Measurements from ENCODE around the gene NPIPB6. TPM values are rescaled to one million over a fixed set of nuclear protein-coding genes. Genes with fewer than 3 reads are reported as not detected.

The NPIPB6 gene
- total and polyA plus RNA-seq, 12 donors = 0.18 to 1.9 (median 1.1) TPM; not detected in 3

DNA sequence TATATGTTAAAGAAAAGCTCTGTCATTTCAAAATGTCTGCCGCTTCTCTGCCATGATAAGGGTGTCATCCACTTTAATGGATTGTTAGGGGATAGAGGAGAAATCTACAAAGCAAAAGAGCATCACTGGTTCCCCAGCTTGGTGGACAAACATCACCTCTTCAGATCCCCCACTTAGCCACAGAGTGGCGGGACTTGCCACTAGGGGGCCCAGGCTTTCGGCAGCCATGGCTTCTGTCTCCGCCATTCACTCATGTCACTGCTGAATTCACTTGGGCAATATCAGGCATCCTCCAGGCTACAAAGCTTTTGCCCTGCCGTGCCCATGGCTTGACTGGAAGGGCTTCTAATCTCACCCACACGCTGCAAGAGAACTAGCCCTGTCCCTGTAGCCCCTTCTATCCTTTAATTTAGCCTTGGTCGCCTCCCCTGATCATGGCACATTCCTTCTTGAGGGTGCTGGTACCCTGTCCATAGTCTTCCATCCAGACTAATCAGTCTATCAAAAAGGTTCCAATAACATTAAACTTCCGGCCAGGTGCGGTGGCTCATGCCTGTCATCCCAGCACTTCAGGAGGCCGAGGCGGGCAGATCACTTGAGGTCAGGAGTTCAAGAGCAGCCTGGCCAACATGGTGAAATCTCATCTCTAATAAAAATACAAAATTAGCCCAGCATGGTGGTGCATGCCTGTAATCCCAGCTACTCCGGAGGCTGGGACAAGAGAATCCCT, 36.3 kb downstream of the NPIPB6 start:
- WGBS, 4 donors = 51 to 61% (median 56%) methylated on average over 12 of the region's 12 CpGs
- Histone ChIP-seq H3K9me3 (replicated peaks in 1 of 3) (no peaks in the 10 kb centered on the region), H3K27ac (no peak overlapping the region), H3K27me3 (no peaks in the 10 kb centered on the region), H3K36me3 (replicated peaks in 1 of 2) (no peaks in the 10 kb centered on the region), H3K4me3 (no peak overlapping the region), H3K4me1 (replicated peaks in 1 of 2) (no peaks in the 10 kb centered on the region)
- peak; percentile 32 to 69 (median 62) for DNase-seq
- intact Hi-C loops (cut with DNase I) = loop anchor here in 1 of 2 donors (10.0 kb wide), 1 partner anchor 218 kb away; no protein-coding TSS in a partner anchor
- no peak for TF ChIP-seq POLR2A (IDR thresholded peaks at IDR 0.05)
- TF ChIP-seq, protein P1, sequence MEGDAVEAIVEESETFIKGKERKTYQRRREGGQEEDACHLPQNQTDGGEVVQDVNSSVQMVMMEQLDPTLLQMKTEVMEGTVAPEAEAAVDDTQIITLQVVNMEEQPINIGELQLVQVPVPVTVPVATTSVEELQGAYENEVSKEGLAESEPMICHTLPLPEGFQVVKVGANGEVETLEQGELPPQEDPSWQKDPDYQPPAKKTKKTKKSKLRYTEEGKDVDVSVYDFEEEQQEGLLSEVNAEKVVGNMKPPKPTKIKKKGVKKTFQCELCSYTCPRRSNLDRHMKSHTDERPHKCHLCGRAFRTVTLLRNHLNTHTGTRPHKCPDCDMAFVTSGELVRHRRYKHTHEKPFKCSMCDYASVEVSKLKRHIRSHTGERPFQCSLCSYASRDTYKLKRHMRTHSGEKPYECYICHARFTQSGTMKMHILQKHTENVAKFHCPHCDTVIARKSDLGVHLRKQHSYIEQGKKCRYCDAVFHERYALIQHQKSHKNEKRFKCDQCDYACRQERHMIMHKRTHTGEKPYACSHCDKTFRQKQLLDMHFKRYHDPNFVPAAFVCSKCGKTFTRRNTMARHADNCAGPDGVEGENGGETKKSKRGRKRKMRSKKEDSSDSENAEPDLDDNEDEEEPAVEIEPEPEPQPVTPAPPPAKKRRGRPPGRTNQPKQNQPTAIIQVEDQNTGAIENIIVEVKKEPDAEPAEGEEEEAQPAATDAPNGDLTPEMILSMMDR (IDR thresholded peaks at IDR 0.05) = peak; percentile 37 to 75 (median 67)

DNA sequence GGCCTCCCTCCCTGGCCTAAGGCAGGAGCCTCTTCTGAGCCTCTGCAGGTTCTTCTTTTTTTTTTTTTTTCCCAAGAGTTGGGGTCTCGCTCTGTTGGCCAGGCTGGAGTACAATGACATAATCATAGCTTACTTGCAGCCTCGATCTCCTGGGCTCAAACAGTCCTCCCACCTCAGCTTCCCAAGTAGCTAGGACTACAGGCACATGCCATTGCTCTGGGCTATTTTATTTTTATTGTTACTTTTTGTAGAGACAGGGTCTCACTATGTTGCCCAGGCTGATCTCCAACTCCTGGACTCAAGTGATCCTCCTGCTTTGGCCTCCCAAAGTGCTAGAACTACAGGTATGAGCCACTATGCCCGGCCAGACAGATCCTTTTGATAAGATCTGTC, 38.4 kb downstream of the NPIPB6 start:
- no peaks in the 10 kb centered on the region for H3K9me3 ChIP-seq (replicated peaks in 1 of 3)
- no peaks in the 10 kb centered on the region for H3K4me1 ChIP-seq (replicated peaks in 1 of 2)
- intact Hi-C loops (cut with DNase I) = loop anchor here in 1 of 2 donors (10.0 kb wide), 1 partner anchor 220 kb away; no protein-coding TSS in a partner anchor
- no peak overlapping the region for H3K4me3 ChIP-seq
- no peaks in the 10 kb centered on the region for H3K36me3 ChIP-seq (replicated peaks in 1 of 2)
- WGBS, 4 donors = 84 to 93% (median 88%) methylated on average over 3 of the region's 3 CpGs
- peak in 1 of 7 donors; percentile 3 for DNase-seq
- no peak overlapping the region for H3K27ac ChIP-seq
- no peaks in the 10 kb centered on the region for H3K27me3 ChIP-seq
- TF ChIP-seq POLR2A (IDR thresholded peaks at IDR 0.05) = no peak
- TF ChIP-seq, protein P1 (IDR thresholded peaks at IDR 0.05) = no peak

DNA sequence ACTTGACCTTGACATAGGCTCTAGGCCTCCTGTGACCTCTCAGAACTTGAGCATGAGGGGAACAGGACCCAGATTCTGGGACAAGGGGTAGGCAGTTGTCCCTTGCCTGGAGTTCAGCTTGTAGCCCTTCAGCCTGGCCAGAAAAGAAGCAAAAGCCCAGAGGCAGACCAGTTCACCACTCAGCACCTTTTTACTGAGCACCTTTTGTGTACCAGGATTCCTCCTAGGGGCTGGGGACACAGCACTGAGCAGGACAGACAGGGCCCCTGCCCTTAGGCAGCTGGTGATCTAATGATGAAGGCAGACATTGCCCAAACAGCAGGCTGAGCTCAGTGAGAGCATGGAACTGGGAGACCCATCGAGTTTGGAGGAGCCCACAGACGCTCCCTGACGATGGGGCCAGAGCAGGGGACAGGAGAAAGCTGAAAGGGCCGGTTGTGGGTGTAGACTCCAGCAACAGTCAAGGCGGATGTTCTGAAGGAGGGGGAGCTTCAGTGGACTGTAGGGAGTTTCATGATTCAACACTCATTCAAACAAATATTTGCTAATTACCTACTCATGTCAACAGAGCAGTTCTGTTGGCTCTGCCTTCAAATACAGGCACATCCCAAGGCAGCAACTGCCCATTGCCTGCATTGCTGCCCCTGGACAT, 38.9 kb downstream of the NPIPB6 start:
- WGBS, 4 donors = 74 to 94% (median 89%) methylated on average over 5 of the region's 5 CpGs
- no peaks in the 10 kb centered on the region for H3K9me3 ChIP-seq (replicated peaks in 1 of 3)
- no peak overlapping the region for H3K4me3 ChIP-seq
- no peak overlapping the region for H3K27ac ChIP-seq
- peak in 1 of 7 donors; percentile 0 for DNase-seq
- H3K27me3 ChIP-seq = no peaks in the 10 kb centered on the region
- no peaks in the 10 kb centered on the region for H3K4me1 ChIP-seq (replicated peaks in 1 of 2)
- intact Hi-C loops (cut with DNase I) = loop anchor here in 1 of 2 donors (10.0 kb wide), 1 partner anchor 220 kb away; no protein-coding TSS in a partner anchor
- TF ChIP-seq POLR2A (IDR thresholded peaks at IDR 0.05) = no peak
- TF ChIP-seq, protein P1 (IDR thresholded peaks at IDR 0.05) = no peak
- H3K36me3 ChIP-seq (replicated peaks in 1 of 2) = no peaks in the 10 kb centered on the region

DNA sequence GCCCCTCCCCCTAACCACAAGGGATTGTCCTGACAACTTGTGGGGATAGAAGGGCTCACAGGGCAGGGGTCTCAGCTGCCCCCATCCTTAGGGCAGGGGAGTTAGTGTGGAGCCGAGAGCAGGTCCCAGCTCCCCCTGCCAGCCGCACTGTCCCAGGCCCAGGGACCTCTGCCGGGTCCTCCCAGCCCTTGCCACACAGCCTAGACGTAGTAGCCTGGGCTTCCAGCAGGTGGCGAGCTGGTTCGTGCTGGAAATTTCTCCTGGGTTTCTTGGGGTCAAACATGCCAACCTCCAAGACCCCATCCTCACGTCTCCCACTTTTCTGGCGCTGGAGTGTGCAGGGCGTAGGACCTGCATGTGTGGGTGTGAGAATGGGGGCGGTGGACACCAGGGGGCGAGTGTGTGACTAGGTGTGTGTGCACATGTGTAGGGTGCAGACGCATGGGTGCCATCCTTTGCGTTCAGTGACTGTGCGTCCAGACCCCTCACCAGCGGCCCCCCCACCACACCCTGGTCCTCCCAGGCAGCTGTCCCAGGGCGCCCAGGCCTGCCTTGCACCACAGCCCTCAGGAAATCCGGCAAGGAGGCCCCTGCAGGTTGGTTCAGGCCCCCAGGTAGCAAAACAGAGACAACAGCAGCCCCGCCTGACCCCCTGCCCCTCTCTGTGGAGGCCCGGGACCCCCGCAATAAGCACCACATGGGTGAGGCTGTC, 41.5 kb downstream of the NPIPB6 start:
- H3K27me3 ChIP-seq = no peaks in the 10 kb centered on the region
- H3K36me3 ChIP-seq (replicated peaks in 1 of 2) = no peaks in the 10 kb centered on the region
- H3K4me1 ChIP-seq (replicated peaks in 1 of 2) = no peaks in the 10 kb centered on the region
- 64 to 71% (median 65%) methylated on average over 4 to 20 of the region's 20 CpGs for WGBS, 4 donors
- H3K27ac ChIP-seq = no peak overlapping the region
- no peaks in the 10 kb centered on the region for H3K9me3 ChIP-seq (replicated peaks in 1 of 3)
- intact Hi-C loops (cut with DNase I) = loop anchor here in 1 of 2 donors (10.0 kb wide), 1 partner anchor 223 kb away; no protein-coding TSS in a partner anchor
- peak in 3 of 7 donors; percentile 23 to 42 (median 41) for DNase-seq
- TF ChIP-seq, protein P1 (IDR thresholded peaks at IDR 0.05) = peak; percentile 33 to 60 (median 57)
- TF ChIP-seq POLR2A (IDR thresholded peaks at IDR 0.05) = no peak
- H3K4me3 ChIP-seq = no peak overlapping the region

Data from adrenal gland (tissue), 12 donors.